ENCODE measurements around the gene CWC25.

DNA sequence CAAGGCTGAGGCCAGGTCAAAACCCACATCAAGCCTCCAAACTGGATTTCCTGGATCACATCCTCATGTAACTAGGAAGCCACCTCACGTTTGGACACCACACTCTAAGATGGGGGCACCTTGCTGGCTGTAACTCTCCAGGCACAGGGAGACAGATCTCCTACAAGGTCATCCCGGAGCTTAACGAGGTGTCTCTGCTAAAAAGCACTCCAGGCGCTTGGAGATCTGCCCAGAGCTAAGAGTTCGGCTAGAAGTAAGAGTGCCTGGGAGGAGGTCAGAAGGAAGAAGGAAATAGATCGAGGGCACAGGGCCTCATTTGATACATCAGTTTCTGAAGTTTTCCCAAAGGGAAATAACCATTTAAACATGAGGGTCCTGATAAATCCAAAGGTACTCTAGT, 56.7 kb downstream of the CWC25 start:
- TF ChIP-seq CTCF (IDR thresholded peaks at IDR 0.05): no peak
- no peak for TF ChIP-seq POLR2A (IDR thresholded peaks at IDR 0.05)

All from right lobe of liver (tissue), 4 donors.